ENCODE results near the gene CNOT9.
A peak's percentile ranks its signal among the peaks of the same experiment; 100 is the strongest.
"Not testable (repeated sequence)": the region's sequence is repeated elsewhere in the genome, so short reads cannot be mapped to it uniquely, and the experiment has no call there.

The CNOT9 gene, protein sequence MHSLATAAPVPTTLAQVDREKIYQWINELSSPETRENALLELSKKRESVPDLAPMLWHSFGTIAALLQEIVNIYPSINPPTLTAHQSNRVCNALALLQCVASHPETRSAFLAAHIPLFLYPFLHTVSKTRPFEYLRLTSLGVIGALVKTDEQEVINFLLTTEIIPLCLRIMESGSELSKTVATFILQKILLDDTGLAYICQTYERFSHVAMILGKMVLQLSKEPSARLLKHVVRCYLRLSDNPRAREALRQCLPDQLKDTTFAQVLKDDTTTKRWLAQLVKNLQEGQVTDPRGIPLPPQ

DNA sequence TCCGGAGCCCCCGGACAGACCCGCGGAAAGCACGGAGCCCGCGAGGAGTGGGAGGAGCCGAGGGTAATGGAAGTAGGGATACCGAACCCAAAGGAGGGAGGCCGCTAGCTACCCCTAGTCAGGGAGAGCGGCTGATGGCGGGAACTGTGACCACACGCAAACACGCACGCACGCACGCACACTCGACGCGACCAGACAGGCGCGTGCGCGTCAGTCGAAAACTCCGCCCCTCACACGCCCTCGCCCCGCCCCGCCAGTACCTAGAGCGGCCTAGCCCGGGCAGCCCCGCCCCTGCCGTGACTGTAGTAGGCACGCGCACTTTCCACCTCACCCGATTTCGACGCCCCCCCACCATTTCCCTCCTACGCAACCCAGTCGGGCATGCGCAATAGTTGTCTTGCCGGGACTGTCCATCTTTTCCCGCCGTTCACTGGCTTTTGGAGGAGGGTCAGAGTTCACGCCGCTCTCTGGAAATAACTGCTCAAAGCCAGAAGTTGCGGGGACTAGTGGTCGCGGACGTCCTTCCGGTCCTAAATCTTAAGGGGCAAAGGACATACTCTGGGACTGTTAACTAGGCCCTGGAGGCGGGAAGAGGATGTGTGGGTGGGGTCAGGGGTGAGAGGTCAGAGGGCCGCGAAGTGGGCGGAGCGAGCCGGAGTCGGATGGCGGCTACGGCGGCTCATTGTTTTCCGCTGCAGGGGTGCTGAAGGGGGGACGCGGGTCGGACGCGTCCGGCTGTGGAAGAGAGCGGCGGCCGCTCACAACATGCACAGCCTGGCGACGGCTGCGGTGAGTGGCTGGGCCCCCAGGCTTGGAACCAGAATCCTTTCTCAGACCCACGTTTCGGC is at the start of gene CNOT9, which contains the start of gene USP37:
CNOT9 (plus strand) TSS at position 650 of the 848 bp plus-strand sequence; CDS start at position 766, 116 bp downstream.
USP37 (minus strand) TSS at position 162 of the 848 bp plus-strand sequence. CDS start 9,698 bp downstream, outside the sequence.
- peak; percentile 95 for DNase-seq

DNA sequence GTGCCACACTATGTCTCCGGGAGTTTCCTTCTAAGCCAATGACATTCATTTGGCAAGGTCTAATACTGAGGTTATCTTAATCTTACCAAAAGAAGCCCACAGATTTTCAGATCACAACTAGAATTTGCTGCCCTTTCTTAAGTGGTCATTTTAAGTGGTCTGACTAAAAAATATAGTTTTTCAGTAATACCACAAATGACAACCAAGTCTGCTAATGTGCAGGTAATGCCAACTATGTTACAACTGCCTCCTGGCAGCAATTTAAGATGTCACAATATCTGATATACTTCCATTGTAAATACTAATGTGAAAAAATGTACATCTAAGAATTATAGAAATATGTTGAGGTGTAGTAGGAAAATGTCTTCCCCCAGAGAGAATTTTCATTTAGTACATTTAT is 49.8 kb upstream of the CNOT9 start:
- DNase-seq = no peak

DNA sequence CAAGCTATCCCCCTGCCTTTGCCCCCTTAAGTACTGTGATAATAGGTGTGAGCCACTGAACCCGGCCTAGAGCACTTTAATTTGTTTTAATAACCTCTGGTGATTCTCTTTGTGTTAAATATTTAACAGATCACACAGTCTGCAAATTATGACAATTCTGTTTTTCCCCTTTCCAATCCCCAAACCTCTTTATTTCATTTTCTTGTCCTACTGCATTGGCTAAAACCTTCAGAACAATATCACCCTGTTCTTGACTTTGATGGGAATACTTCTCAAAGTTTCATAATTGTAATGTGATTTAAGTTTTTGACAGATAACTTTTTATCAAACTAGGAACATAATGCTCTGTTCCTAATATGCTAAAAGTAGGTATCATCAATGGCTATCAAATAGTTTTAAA is 45.0 kb upstream of the CNOT9 start:
- DNase-seq = no peak

DNA sequence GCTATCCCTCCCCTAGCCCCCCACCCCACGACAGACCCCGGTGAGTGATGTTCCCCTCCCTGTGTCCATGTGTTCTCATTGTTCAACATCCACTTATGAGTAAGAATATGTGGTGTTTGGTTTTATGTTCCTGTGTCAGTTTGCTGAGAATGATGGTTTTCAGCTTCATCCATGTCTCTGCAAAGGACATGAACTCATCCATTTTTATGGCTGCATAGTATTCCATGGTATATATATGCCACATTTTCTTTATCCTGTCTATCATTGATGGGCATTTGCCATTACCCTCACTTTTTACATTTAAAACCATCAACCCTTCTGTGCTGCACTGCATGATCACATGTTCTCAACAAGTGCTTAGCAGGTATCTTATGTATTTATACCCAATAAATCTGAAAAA is 40.2 kb upstream of the CNOT9 start:
- DNase-seq = not testable (repeated sequence)

DNA sequence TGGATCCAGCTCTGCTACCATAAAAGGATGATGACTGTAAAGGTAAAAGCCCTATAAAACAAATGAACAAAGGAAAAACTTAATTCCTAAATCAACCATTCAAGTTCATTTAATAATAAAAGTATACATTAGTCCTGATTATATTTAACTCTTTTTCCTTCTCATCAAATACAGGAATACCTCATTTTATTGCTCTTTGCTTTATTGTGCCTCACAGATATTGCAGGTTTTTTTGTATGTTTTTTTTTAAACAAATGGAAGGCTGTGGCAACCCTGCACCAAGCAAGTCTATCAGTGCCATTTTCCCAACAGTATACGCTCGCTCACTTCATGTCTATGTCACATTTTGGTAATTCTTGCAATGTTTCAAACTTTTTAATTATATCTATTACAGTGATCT is 38.6 kb upstream of the CNOT9 start:
- DNase-seq = no peak

DNA sequence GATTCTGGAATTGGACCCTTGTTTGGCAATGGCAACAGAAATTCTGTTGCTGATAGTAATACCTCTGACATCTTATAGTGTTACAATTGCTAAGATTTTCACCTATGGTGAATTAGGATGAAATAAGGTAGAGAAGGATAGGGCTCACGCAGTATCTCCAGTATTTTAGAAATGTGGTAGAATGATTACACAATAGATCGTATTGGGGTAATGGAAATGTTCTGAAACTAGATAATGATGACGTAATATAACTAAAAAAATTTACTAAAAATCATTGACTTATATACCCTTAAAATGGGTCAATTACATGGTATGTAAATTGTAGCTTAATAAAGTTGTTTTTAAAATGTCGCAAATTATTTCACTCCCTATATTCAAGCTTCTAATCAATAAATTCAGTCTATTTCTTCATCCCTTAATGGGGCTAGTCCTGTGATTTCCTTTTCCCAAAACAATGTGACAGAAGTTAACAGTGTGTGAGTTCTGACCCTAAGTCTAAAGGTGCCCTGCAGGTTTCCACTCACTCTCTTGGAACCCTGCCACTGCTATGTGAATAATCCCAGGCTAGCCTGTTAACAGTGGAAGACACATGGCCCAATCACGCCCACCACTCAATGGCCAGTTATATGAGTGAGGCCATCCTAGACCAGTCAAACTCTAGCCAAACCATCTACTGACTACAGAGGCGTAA is 31.7 kb upstream of the CNOT9 start:
- DNase-seq = no peak

DNA sequence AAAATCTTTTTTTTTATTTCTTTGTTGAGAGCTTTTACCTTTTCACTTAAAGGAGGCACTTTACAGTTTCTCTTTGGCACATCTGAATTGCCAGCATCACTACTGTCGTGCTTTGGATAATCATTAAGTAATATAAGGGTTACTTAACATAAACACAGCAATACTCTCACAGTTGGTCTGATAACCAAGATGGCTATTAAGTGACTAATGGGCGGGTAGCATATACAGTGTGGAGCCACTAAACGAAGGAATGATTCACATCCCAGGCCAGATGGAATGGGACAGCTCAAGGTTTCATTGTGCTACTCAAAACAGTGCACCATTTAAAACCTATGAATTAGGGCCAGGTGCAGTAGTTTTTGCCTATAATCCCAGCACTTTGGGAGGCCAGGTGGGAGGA is 28.6 kb upstream of the CNOT9 start:
- no peak for DNase-seq

DNA sequence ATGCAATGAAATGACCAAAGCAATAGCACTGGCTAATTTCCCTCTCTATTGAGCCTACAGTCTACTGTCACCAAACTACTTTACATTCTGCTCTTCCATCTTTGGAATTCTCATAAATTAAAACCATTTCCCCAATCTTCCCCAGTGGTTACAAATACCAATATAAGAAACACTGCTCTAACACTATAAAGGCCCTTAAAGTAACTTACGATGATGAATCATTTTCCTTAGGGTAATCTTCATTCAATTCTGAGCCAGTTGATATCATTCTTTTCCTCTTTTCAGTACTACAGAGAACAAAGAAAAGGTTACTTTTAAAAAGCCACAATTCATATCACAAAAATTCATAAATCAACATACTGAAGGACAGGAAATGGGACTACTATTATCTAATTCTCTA is 22.6 kb upstream of the CNOT9 start:
- DNase-seq = no peak

DNA sequence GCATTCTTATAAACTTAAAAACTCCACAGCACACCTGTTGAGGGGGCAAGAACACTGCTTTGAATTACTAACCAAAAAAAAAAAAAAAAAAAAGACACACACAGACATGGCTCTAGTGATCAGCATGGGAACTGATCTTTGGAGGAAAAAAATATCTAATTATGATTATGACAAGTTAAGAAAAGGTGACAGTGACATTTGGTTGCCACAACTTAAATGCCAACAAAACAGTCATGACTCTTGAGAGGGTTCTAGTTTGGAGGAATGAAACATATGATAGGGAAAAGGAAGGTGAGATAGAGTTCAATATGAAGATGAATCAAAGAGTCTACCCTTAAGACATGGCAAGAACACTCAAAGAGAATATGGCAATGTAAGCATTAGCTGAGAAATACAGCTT is 21.1 kb upstream of the CNOT9 start:
- DNase-seq = no peak

DNA sequence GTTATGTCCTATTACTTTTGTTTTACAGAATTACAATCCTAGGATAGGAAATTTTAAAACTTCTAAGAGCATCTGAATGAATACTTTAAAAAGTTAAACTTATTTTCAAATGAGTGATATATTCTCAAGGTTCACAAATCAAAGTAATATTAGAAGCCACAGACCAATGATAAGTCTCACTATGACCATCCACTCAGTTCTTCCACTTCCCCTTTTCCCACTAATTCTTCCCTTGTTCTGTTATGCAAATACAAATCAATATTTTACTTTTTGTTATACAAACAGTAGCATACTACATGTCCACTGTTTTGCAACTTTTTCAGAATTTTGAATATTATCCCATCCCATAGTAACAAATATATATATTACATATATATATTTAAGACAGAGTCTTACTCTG is 20.7 kb upstream of the CNOT9 start:
- no peak for DNase-seq

DNA sequence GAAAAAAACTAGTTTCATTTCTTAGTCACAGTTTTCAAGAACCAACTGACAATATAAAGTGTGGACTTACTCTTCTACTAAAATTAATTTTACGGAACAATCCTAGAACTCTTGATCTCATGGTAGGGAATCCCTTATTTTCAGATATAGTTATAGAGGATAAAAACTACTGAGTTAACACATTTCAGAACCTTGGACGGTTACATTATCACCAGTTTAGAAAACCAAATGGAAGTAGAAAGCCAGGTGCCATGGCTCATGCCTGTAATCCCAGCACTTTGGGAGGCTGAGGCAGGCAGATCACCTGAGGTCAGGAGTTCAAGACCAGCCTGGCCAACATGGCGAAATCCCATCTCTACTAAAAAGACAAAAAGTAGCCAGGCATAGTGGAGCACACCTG is 14.4 kb upstream of the CNOT9 start:
- DNase-seq = not testable (repeated sequence)

DNA sequence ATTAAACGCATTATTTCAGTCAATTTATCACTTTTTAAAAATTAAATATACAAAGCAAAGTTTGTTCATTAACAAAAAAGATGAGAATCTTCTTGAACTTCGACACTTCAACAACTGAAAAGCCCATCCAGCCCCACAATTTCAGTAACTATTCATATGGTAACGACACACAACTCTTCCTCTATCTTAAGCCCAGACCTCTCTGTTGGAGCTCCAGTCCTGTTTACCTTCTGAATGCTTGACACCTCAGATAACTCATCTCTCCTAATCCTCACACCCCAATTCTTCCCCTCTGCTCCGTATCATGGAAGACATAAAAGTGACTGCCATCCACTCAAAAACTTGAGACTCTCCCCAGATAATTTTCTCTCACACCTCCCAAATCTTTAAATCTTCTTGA is 13.1 kb upstream of the CNOT9 start:
- DNase-seq = no peak

DNA sequence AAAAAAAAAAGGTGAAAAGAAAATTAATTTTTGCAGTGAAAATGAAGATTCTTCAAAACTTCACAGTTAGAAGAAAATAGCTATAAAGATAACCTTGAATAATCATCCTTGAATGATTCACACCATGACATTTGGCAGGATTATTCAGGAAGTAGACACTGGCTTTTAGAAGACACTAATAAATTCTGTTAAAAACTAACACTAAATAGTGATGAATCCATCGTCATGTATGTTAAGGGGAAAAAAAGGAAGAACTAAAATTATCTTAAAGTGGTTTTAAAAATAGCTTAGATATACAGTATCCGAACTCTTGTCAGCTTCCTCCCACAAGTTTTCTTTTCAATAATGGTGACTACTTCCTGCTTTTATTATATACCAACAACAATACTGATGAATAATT is 10.7 kb upstream of the CNOT9 start:
- no peak for DNase-seq

DNA sequence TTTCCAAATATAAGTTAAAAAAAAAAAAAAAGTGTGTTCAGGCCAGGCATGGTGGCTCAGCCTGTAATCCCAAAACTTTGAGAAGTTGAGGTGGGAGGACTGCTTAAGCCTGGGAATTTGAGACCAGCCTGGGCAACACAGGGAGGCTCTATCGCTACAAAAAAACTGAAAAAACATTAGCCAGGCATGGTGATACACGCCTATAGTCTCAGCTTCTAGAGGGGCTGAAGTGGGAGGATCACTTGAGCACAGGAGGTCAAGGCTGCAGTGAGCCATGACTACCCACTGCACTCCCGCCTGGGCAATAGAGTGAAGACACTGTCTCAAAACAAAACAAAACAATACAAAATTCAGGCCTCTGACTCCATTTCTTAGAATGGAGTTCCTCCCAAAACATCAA is 9.7 kb upstream of the CNOT9 start:
- no peak for DNase-seq

DNA sequence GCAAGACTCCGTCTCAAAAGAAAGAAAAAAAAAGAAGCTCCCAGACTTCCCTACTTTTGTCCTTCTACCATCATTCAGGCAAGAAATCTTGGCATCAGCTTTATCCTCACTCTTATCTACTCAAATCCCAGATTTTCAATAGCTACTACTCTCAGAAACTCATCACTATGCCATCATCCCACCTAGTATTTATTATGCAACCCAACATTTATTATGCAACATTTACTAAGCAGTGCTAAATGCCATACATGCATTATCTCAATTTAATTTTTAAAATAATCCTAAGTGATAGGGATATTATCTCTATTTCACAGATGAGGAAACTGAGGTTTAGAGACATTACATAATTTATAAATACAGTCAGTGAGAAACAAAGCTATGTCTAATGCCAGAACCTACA is 4.6 kb upstream of the CNOT9 start:
- DNase-seq = no peak

DNA sequence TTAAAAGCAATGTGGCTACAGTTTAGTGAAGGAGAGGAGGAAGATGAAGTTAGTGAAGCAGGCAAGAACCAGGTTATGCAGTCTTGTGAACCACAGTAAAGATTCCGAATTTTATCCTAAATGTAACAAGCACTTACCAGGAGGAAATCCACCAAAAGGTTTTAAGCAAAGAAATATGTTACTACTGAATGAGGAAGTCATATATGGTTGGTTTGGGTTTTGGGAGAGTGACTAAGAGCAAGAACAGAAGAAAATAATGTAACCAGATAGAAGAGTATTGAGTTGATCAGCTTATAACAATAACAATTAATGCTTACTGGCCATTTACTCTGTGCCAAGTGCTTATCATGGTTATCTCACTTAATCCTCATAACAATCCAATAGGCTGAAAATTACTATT is 2.3 kb upstream of the CNOT9 start:
- no peak for DNase-seq

DNA sequence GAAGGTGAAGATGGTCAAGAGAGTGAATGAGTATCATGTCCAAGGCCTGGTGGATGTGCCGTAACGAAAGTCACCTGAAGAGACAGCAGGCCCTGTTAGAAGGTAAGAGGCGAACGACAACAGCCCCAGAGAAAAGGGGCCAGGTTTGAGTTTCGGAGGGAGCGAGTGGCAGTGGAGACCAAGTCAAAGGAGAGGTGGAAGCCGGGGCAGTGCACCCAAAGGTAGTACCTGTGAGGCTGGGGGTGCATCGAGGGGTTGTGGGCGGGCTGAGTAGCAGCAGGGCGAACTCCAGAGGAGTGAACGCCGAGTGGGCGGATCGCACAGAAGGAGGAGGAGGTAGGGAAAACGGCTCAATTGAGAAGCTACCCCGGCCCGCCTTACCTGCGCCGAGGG is 846 bp upstream of the CNOT9 start:
- no peak for DNase-seq

DNA sequence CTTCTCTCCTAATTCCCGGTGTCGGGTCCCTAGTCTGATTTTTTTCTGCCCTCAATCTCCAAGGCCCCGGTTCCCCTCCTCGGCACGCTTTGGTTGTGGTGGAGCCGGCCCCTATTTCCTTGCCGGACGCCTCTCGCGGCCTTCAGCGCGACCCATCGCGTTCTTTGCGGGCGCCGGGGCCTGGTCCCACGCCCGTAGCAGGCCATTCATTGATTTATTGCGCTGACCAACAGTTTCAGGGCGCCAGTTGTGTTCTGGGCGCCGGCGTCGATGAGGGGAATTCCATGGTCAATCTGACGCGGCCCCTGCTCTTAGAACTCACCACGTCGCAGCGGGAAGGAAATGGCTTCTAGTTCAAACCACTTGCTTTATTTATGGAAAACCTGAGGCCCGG is 396 bp downstream of the CNOT9 start:
- DNase-seq = no peak

DNA sequence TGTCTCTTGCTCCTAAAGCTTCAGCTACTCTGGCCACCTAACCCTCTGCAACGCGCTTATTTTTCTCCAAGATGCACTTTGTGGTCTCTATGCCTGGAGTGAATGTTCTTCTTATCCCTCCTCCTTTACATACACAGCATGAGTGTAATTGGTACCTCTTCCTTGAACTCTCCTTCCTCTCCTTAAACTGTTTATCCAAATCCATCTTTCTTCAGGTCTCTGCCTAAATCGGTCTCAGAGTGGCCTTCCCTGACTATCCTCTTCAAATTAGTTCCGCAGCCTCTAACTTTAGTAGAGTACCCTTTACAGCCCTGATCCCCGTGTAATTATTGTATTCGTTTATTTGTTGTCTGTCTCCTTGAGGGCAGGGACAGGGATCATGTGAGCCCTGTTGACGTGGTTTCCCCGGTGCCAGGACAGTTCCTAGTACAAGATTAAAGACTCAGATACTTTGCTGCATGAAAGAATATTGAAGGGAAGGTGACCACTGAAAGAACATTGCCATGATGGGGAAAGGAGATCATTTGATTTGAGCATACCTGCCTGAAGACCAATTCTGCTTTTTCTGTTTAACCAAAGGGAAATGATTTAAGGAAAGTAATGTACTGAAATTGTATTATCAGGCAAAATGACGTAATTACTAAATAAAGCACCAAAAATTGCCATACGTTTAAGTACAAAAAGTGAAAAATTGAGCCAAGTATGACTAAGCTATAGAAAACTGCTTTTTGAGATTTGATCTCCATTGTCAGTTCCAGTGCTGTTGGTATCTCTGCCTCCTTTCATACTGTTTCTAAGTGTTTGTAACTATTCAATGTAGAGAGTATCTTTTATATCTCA is 1.2 kb downstream of the CNOT9 start:
- no peak for DNase-seq

DNA sequence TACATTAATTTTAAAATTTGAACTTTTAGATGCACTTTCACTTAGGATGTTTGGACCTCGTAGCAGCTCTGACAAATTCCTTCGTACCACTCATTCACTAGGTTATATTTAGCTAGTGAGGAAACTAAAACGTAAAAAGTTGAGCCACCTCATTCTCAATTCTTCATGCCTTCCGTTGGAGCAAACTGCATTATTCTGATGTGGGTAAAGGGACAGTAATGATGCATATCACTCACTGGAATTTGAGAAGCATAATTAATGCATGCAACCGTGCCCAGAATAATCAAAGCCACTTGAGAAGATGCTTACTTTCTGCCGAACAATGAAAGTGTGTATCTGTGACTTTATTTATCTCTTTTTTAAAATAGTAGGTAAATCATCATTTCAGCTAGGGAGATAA is 2.2 kb downstream of the CNOT9 start:
- DNase-seq = no peak

DNA sequence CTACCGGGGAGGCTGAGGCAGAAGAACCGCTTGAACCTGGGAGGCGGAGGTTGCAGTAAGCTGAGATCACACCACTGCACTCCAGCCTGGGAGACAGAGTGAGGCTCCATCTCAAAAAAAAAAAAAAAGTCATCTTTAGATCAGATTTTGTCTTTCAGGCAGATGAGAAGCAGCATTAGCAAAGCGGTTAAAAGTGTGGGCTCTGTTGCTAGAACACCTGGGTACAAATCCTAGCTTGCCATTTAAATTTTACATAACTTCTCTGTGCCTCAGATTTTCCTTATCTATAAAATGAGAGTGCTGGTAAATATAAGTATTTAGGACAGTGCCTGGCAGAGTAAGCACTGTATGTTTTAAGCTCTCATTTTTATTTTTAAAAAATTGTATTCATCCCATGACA is 8.2 kb downstream of the CNOT9 start:
- no peak for DNase-seq

DNA sequence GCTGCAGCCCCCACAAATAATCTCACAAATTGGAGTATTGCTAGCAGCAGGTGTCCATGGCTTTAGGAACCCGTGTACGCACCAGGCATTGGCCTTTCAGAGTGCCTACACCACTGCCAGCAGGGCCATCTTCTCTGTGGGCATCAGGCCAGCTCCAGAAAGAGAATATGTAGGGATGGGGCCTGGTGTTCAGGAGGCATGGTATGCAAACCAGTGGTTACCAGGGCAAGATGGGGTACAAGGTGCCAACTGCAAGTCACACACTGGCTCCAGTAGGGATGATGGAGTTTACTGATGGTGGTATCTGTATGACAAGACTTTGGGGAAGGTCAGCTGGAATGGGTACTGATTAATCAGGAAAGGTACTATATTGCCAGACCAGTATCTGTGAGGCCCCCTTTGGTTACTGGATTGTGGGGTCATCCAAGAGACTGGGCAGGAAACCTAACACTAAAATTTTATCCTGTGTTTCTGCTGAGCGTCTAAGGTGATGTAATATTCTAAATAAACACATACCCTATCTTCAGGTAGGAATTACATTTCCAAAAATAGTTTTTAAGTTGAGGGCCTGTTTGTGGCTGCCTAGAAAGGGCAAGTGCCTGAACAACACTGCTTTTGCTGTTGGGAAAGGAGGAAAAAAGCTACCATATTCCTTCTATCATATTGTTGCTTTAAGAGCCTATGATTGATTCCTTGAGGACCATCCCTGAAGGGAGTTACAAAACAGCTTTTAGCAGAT is 9.0 kb downstream of the CNOT9 start:
- DNase-seq = no peak
